Osteoblast (primary cell): ENCODE measurements around the gene DNAJC15. TPM values are rescaled to one million over a fixed set of nuclear protein-coding genes. Genes with fewer than 3 reads are reported as not detected.
A peak's percentile ranks its signal among the peaks of the same experiment; 100 is the strongest.

Experiments used
- DNase-seq: peaks from one replicate; pipeline ENCODE4 v3.0.0; 2011; ENCODE audit warnings: low spot score, mixed read lengths; ENCODE audit not compliant: insufficient read length; ENCODE audit errors: missing footprints
- H2AFZ ChIP-seq: 2 replicates; pipeline ENCODE4 v1.6.0; 2011; ENCODE audit warnings: mild to moderate bottlenecking, low read length
- H3K27ac ChIP-seq: 2 replicates; pipeline ENCODE4 v1.5.1; 2011; ENCODE audit warnings: mild to moderate bottlenecking, low read depth, low read length, moderate library complexity
- H3K27me3 ChIP-seq: 2 replicates; pipeline ENCODE4 v1.6.0; 2012; ENCODE audit warnings: mild to moderate bottlenecking, control low read depth, inconsistent platforms, low read length, moderate library complexity; ENCODE audit not compliant: insufficient read depth
- H3K36me3 ChIP-seq: 2 replicates; pipeline ENCODE4 v1.5.1; 2011; ENCODE audit warnings: mild to moderate bottlenecking, low read length, control low read depth, moderate library complexity; ENCODE audit not compliant: insufficient read depth
- H3K4me1 ChIP-seq: 2 replicates; pipeline ENCODE4 v1.5.1; 2011; ENCODE audit warnings: mild to moderate bottlenecking, low read length, control low read depth, moderate library complexity; ENCODE audit not compliant: insufficient read depth
- H3K4me2 ChIP-seq: 2 replicates; pipeline ENCODE4 v1.6.0; 2011; ENCODE audit warnings: mild to moderate bottlenecking, low read length; ENCODE audit not compliant: insufficient read depth
- H3K4me3 ChIP-seq: fragments of 200-600 bp; sonication (generic); 3 replicates; pipeline ENCODE4 v1.5.1; 2012; ENCODE audit warnings: mild to moderate bottlenecking, low read length, inconsistent platforms; ENCODE audit not compliant: insufficient read depth
- H3K79me2 ChIP-seq: 2 replicates; pipeline ENCODE4 v1.6.0; 2012; ENCODE audit warnings: mild to moderate bottlenecking, low read length, control low read depth, inconsistent platforms; ENCODE audit not compliant: insufficient read depth
- H3K9me3 ChIP-seq: 2 replicates; pipeline ENCODE4 v1.5.1; 2011; ENCODE audit warnings: low read depth, low read length, control low read depth
- H4K20me1 ChIP-seq: 2 replicates; pipeline ENCODE4 v1.6.0; 2012; ENCODE audit warnings: mild to moderate bottlenecking, low read length, control low read depth; ENCODE audit not compliant: insufficient read depth
- total RNA-seq: library from RNA; depleted of rRNA; stranded (reverse); fragments of >200 nt; gene quantifications from 2 replicates; pipeline ENCODE4 v1.2.3, GENCODE V29; 2012
- TF ChIP-seq, protein P1 (sequence below): IDR thresholded peaks from 2 replicates; pipeline ENCODE4 v1.5.1; 2011; ENCODE audit warnings: mild to moderate bottlenecking, low read depth, low read length, moderate library complexity; ENCODE audit errors: extremely low read depth

DNAJC15 gene
- total RNA-seq, 1 donor: 17.0 TPM

- Histone ChIP-seq H4K20me1 (no peaks in the 10 kb centered on the region), H3K36me3 (no peaks in the 10 kb centered on the region), H3K4me1 (no peaks in the 10 kb centered on the region), H3K9me3 (no peaks in the 10 kb centered on the region), H3K4me2 (no peak overlapping the region), H3K79me2 (no peaks in the 10 kb centered on the region), H3K4me3 (no peak overlapping the region), H3K27me3 (no peaks in the 10 kb centered on the region), H3K27ac (no peak overlapping the region), H2AFZ (no peak overlapping the region)
- DNase-seq: no peak
- TF ChIP-seq, protein P1, sequence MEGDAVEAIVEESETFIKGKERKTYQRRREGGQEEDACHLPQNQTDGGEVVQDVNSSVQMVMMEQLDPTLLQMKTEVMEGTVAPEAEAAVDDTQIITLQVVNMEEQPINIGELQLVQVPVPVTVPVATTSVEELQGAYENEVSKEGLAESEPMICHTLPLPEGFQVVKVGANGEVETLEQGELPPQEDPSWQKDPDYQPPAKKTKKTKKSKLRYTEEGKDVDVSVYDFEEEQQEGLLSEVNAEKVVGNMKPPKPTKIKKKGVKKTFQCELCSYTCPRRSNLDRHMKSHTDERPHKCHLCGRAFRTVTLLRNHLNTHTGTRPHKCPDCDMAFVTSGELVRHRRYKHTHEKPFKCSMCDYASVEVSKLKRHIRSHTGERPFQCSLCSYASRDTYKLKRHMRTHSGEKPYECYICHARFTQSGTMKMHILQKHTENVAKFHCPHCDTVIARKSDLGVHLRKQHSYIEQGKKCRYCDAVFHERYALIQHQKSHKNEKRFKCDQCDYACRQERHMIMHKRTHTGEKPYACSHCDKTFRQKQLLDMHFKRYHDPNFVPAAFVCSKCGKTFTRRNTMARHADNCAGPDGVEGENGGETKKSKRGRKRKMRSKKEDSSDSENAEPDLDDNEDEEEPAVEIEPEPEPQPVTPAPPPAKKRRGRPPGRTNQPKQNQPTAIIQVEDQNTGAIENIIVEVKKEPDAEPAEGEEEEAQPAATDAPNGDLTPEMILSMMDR: no peak
These were observed 120.2 kb downstream of the DNAJC15 start for GRCh38 chr13:43143591-43143990.

DNA sequence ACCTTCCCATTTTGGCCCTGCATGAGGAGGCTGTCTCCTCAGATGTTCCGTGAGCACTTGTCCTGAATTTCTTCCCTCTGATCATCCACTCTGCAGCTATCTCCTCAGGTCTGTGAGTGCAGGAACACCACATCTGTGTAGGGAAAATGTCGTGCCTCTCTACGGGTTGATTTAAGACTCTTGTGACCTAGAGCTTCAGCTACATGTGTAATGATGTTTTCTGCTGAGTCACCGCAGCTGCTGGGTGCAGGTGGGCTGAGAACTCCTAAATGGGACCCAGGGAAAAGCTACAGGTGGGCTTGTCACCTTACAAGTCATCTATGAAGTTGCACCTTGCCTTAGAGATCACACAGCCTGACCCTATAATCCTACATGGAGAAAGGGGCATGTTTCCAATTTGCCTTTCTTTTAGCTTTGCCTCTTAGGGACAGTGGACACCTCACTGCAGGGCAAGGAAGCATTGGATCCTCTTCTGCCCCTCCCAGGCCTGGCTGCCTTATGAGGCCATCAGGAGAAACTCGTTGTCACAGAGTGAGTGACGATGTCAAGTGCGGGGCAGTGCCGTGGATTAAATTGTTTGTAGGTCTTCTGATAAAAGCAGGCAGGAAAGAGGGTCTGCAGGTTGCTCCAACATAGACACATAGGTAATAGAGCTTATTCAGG, 122.3 kb downstream of the DNAJC15 start:
- H3K4me2 ChIP-seq: no peak overlapping the region
- H3K4me3 ChIP-seq: no peak overlapping the region
- no peaks in the 10 kb centered on the region for H3K27me3 ChIP-seq
- H3K4me1 ChIP-seq: no peaks in the 10 kb centered on the region
- no peak overlapping the region for H2AFZ ChIP-seq
- no peaks in the 10 kb centered on the region for H4K20me1 ChIP-seq
- H3K27ac ChIP-seq: no peak overlapping the region
- H3K36me3 ChIP-seq: no peaks in the 10 kb centered on the region
- no peaks in the 10 kb centered on the region for H3K79me2 ChIP-seq
- TF ChIP-seq, protein P1: no peak
- peak; percentile 11 for DNase-seq
- no peaks in the 10 kb centered on the region for H3K9me3 ChIP-seq

GRCh38 chr13:43146400-43146799, 123.0 kb downstream of the DNAJC15 start:
- DNase-seq: no peak
- Histone ChIP-seq H3K27me3 (no peaks in the 10 kb centered on the region), H4K20me1 (no peaks in the 10 kb centered on the region), H3K4me3 (no peak overlapping the region), H3K9me3 (no peaks in the 10 kb centered on the region), H3K27ac (no peak overlapping the region), H3K36me3 (no peaks in the 10 kb centered on the region), H3K4me1 (no peaks in the 10 kb centered on the region), H3K4me2 (no peak overlapping the region), H2AFZ (no peak overlapping the region), H3K79me2 (no peaks in the 10 kb centered on the region)
- TF ChIP-seq, protein P1: no peak

DNA sequence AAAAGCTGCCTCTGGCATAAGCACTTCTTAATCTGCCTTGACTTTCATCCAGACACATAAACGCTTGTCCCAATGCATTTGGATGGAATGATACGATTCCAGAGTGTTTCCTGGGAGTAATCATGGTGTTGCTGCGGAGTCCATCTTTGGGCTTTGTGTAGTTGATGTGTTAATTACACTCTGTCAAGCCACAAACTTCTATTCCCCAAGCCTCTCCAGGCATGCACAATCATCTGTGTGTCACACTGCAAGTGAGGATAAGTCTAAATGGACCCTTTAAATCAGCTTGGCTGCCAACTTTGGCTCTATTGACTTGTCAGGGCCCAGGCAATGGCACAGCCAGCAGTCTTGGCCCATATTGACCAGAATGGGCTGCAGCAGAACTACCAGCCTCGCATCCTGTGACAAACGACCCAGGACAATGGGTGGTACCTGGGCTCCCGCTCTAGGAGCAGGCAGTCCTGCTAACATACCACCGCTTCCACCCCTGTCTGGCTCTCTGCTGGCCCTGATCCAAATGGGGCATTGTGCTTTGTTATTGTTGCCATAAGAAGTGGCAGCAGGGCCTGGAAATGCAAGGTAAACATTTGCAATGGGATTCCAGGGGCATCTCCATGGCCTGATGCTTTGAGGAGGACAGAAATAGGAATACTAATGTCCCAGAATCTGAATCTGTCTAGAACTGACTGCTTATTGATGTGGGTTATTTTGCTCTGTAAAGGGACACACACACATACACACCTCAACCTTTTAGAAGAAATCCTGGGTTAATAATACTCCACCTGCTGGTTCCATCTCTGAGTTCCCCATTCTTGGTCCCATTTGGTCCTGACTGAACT, 127.2 kb downstream of the DNAJC15 start:
- Histone ChIP-seq H3K4me3 (no peak overlapping the region), H3K9me3 (no peaks in the 10 kb centered on the region), H3K4me1 (peaks cover 13% of the 10 kb centered on the region), H3K79me2 (no peaks in the 10 kb centered on the region), H3K27me3 (no peaks in the 10 kb centered on the region), H2AFZ (no peak overlapping the region), H3K4me2 (no peak overlapping the region), H3K36me3 (no peaks in the 10 kb centered on the region), H3K27ac (no peak overlapping the region), H4K20me1 (no peaks in the 10 kb centered on the region)
- DNase-seq: peak; percentile 29
- TF ChIP-seq, protein P1: no peak
